Karpas-422 (cell line): Measurements from ENCODE around the gene TBC1D1. TPM values are rescaled to one million over a fixed set of nuclear protein-coding genes. Genes with fewer than 3 reads are reported as not detected.

ENCODE experiments used
- DNase-seq: peaks from one replicate; pipeline ENCODE4 v3.0.0-alpha.2; 2015
- H2AFZ ChIP-seq: fragments of 200-600 bp; sonication (generic); 2 replicates; pipeline ENCODE4 v1.6.1; 2014; ENCODE audit warnings: antibody characterized with exemption, low read length, mixed read lengths
- H3K27ac ChIP-seq: fragments of 200-600 bp; sonication (generic); 2 replicates; pipeline ENCODE4 v1.5.1; 2014; ENCODE audit warnings: mild to moderate bottlenecking, low read length, moderate library complexity
- H3K27me3 ChIP-seq: fragments of 200-600 bp; sonication (generic); 2 replicates; pipeline ENCODE4 v1.6.1; 2014; ENCODE audit warnings: low read length, mixed read lengths
- H3K36me3 ChIP-seq: fragments of 200-600 bp; sonication (generic); 2 replicates; pipeline ENCODE4 v1.6.1; 2014; ENCODE audit warnings: low read length, mixed read lengths; ENCODE audit not compliant: insufficient read depth
- H3K4me1 ChIP-seq: fragments of 200-600 bp; sonication (generic); 2 replicates; pipeline ENCODE4 v1.6.1; 2014; ENCODE audit warnings: mild to moderate bottlenecking, low read length, mixed read lengths
- H3K4me2 ChIP-seq: fragments of 200-600 bp; sonication (generic); 2 replicates; pipeline ENCODE4 v1.6.1; 2014; ENCODE audit warnings: low read length, low read depth, mild to moderate bottlenecking; ENCODE audit not compliant: poor library complexity, severe bottlenecking
- H3K4me3 ChIP-seq: fragments of 200-600 bp; sonication (generic); 2 replicates; pipeline ENCODE4 v1.5.1; 2014; ENCODE audit warnings: mild to moderate bottlenecking, antibody characterized with exemption, low read length, mixed read lengths
- H3K79me2 ChIP-seq: fragments of 200-600 bp; sonication (generic); 2 replicates; pipeline ENCODE4 v1.6.1; 2014; ENCODE audit warnings: mild to moderate bottlenecking, low read length, mixed read lengths
- H3K9ac ChIP-seq: fragments of 200-600 bp; sonication (generic); 2 replicates; pipeline ENCODE4 v1.6.0; 2014; ENCODE audit warnings: low read length
- H3K9me2 ChIP-seq: fragments of 200-600 bp; sonication (generic), shearing (Covaris generic); replicated peaks from 2 replicates; pipeline ENCODE4 v1.6.0; 2014; ENCODE audit warnings: mild to moderate bottlenecking, low read length, moderate library complexity; ENCODE audit not compliant: insufficient read depth
- H3K9me3 ChIP-seq: fragments of 300-700, 200-600 bp; sonication (generic); 2 replicates; pipeline ENCODE4 v1.6.1; 2014; ENCODE audit warnings: low read length, mixed read lengths
- H4K20me1 ChIP-seq: fragments of 200-600 bp; sonication (generic); 2 replicates; pipeline ENCODE4 v1.6.1; 2014; ENCODE audit warnings: mild to moderate bottlenecking, antibody characterized with exemption, low read length, low read depth; ENCODE audit not compliant: insufficient read depth
- total RNA-seq: library from RNA; depleted of rRNA; stranded (reverse); fragments of >200 nt; shearing (Covaris generic); gene quantifications from 2 replicates; pipeline ENCODE4 v1.2.3, GENCODE V29; 2014; ENCODE audit warnings: low replicate concordance; rRNA removed

Gene TBC1D1
- 30.5 and 47.9 TPM in 2 replicates for total RNA-seq

DNA sequence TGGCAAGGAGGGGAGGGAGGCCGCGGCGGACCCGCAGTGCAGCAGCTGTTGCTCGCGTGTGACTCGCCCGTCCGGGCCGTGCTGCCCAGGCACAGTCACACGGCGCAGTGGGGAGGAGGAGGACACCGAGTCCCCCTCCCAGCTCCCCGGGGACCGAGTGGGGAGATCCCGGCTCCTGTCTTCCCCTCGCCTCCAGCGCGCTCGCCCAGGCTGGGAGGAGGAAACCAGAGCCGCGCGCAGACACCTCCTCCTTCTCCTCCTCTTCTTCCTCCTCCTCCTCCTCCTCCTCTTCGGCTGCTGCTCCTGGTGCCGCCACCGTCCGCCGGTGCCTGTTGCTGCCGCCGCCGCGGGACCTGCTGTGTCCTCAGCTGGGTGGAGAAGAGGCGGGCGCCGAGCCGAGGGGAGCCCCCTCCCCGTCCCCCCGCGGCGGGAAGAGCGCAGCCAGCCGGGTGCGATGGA is at the start of gene TBC1D1:
Gene TBC1D1, plus strand, starts transcription at position 284 of the 459 bp plus-strand sequence. CDS start 11,012 bp downstream, outside the sequence.
- Histone ChIP-seq H3K4me2 (peak within 1 kb of the TSS; percentile 87), H3K27ac (peak within 1 kb of the TSS; percentile 51), H3K9me3 (no peaks in the 10 kb centered on the region), H3K9ac (peak within 1 kb of the TSS; percentile 73), H3K79me2 (peaks cover 28% of the 10 kb centered on the region), H3K4me3 (peak within 1 kb of the TSS; percentile 81), H3K27me3 (no peaks in the 10 kb centered on the region), H3K9me2 (no peaks in the 10 kb centered on the region; the same call in 1 of the 2 replicates), H4K20me1 (no peaks in the 10 kb centered on the region), H3K36me3 (no peaks in the 10 kb centered on the region), H3K4me1 (peaks cover 25% of the 10 kb centered on the region), H2AFZ (peak within 1 kb of the TSS; percentile 93)
- peak; percentile 61 for DNase-seq

- no peak overlapping the region for H3K4me2 ChIP-seq
- H3K79me2 ChIP-seq: peaks cover 7% of the 10 kb centered on the region
- DNase-seq: no peak
- H3K27ac ChIP-seq: no peak overlapping the region
- H3K36me3 ChIP-seq: peaks cover 53% of the 10 kb centered on the region; the same call in 1 of the 2 replicates
- H3K27me3 ChIP-seq: no peaks in the 10 kb centered on the region
- no peaks in the 10 kb centered on the region for H3K9me3 ChIP-seq
- no peaks in the 10 kb centered on the region for H4K20me1 ChIP-seq
- H3K4me1 ChIP-seq: no peaks in the 10 kb centered on the region
- no peak overlapping the region for H3K9ac ChIP-seq
- no peak overlapping the region for H2AFZ ChIP-seq
- H3K9me2 ChIP-seq: no peaks in the 10 kb centered on the region
- H3K4me3 ChIP-seq: no peak overlapping the region
These were observed 46.7 kb upstream of the TBC1D1 start for GRCh38 chr4:37844204-37844603.

- H3K9ac ChIP-seq: no peak overlapping the region
- no peak overlapping the region for H3K4me2 ChIP-seq
- no peak for DNase-seq
- no peaks in the 10 kb centered on the region for H3K4me1 ChIP-seq
- H3K4me3 ChIP-seq: no peak overlapping the region
- no peaks in the 10 kb centered on the region for H4K20me1 ChIP-seq
- peaks cover 7% of the 10 kb centered on the region for H3K79me2 ChIP-seq
- no peaks in the 10 kb centered on the region for H3K27me3 ChIP-seq
- H3K9me3 ChIP-seq: no peaks in the 10 kb centered on the region
- no peaks in the 10 kb centered on the region for H3K9me2 ChIP-seq
- no peak overlapping the region for H3K27ac ChIP-seq
- H3K36me3 ChIP-seq: peaks cover 46% of the 10 kb centered on the region; the same call in 1 of the 2 replicates
- no peak overlapping the region for H2AFZ ChIP-seq
These were observed 45.7 kb upstream of the TBC1D1 start for GRCh38 chr4:37845201-37845600.

DNA sequence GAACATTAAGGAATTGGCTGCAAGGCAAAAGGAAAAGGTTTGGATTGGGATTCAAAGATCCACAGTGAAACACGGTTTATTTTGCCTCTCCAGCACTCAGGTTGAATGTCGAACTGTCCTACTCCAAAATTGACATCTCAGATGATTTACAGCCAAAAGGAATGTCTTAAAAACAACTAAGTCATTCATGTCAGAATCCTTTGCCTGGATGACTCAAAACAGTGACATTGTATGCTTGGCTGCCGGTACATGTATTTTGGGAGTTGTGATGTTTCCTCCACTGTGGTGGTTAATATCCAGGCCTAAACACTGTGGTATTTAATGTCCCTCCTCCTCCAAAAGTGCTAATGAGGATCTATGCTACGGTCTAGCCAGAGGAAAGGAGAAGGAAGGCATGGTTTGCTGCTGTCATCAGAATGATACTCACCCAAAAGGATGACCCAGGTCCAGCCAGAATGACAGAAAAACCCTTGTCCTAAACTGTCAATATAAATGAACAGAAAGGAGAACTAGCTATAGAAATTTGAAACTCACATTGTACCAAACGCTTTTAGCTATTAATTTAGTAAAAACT is 43.5 kb upstream of the TBC1D1 start:
- Histone ChIP-seq H3K36me3 (peaks cover 45% of the 10 kb centered on the region; the same call in 1 of the 2 replicates), H3K4me1 (peaks cover 9% of the 10 kb centered on the region)

GRCh38 chr4:37852376-37852775 is 38.5 kb upstream of the TBC1D1 start:
- peak; percentile 44 for DNase-seq
- Histone ChIP-seq H3K27ac (no peak overlapping the region), H3K36me3 (peaks cover 39% of the 10 kb centered on the region; the same call in 1 of the 2 replicates), H3K4me3 (no peak overlapping the region), H3K4me1 (peaks cover 9% of the 10 kb centered on the region), H3K9me3 (no peaks in the 10 kb centered on the region), H3K27me3 (no peaks in the 10 kb centered on the region), H3K9me2 (no peaks in the 10 kb centered on the region), H3K79me2 (0 out of 2 replicates have a peak, but pooled peaks cover 3% of the 10 kb centered on the region), H3K4me2 (no peak overlapping the region), H2AFZ (no peak overlapping the region), H4K20me1 (no peaks in the 10 kb centered on the region), H3K9ac (no peak overlapping the region)

More for the DNA sequence above, 43.5 kb upstream of the TBC1D1 start:
- H3K4me2 ChIP-seq: no peak overlapping the region
- no peaks in the 10 kb centered on the region for H3K9me3 ChIP-seq
- no peak for DNase-seq
- H3K79me2 ChIP-seq: peaks cover 5% of the 10 kb centered on the region
- no peak overlapping the region for H3K27ac ChIP-seq
- no peaks in the 10 kb centered on the region for H3K27me3 ChIP-seq
- H3K9me2 ChIP-seq: no peaks in the 10 kb centered on the region
- H3K9ac ChIP-seq: no peak overlapping the region
- H4K20me1 ChIP-seq: no peaks in the 10 kb centered on the region
- H2AFZ ChIP-seq: no peak overlapping the region
- no peak overlapping the region for H3K4me3 ChIP-seq

DNA sequence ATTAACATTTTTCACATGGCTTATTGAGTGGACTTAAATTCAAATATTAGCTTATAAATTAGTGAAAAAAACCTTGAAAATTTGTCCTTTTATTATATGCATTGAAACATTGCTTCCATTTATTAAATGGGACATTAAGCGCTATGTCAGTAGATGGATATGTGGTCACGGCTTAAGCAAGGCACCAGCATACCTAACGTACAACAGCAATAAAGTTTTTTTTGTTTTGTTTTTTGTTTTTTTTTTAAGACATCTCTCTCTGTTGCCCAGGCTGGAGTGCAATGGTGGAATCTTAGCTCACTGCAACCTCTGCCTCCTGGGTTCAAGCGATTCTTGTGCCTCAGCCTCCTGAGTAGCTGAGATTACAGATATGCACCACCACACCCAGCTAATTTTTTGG is 32.8 kb upstream of the TBC1D1 start:
- no peak overlapping the region for H3K27ac ChIP-seq
- peaks cover 56% of the 10 kb centered on the region for H3K36me3 ChIP-seq
- H3K4me2 ChIP-seq: no peak overlapping the region
- H3K9me3 ChIP-seq: no peaks in the 10 kb centered on the region
- no peak overlapping the region for H3K4me3 ChIP-seq
- no peak overlapping the region for H3K9ac ChIP-seq
- 0 out of 2 replicates have a peak, but pooled peaks cover 3% of the 10 kb centered on the region for H3K79me2 ChIP-seq
- H3K9me2 ChIP-seq: no peaks in the 10 kb centered on the region
- H3K27me3 ChIP-seq: no peaks in the 10 kb centered on the region
- DNase-seq: peak; percentile 12
- no peaks in the 10 kb centered on the region for H4K20me1 ChIP-seq
- no peaks in the 10 kb centered on the region for H3K4me1 ChIP-seq
- H2AFZ ChIP-seq: no peak overlapping the region

- no peaks in the 10 kb centered on the region for H3K9me3 ChIP-seq
- no peaks in the 10 kb centered on the region for H4K20me1 ChIP-seq
- H2AFZ ChIP-seq: no peak overlapping the region
- DNase-seq: peak; percentile 9
- H3K27ac ChIP-seq: no peak overlapping the region
- H3K9ac ChIP-seq: no peak overlapping the region
- no peaks in the 10 kb centered on the region for H3K4me1 ChIP-seq
- no peaks in the 10 kb centered on the region for H3K79me2 ChIP-seq
- no peaks in the 10 kb centered on the region for H3K9me2 ChIP-seq
- no peaks in the 10 kb centered on the region for H3K27me3 ChIP-seq
- H3K4me3 ChIP-seq: no peak overlapping the region
- peaks cover 61% of the 10 kb centered on the region for H3K36me3 ChIP-seq
- no peak overlapping the region for H3K4me2 ChIP-seq
These were observed 32.0 kb upstream of the TBC1D1 start for GRCh38 chr4:37858872-37859271.

DNA sequence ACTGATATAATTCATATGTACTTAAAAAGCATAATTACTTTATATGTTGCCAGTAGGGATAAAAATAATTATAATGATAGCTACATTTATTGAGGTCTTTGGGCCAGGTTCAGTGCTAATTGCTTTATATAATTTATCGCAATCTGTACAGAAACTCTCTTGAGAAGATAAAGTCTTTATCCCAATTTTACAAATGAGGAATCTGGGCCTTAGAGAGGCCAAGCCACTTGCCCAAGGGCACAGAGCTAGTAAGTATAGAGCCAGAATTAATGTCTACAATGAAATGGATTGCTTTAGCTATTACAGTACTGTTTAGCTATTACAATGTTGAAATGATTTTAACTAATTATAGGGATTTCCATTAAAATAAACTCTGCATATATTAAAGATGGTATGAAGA is 30.6 kb upstream of the TBC1D1 start:
- Histone ChIP-seq H3K36me3 (peaks cover 64% of the 10 kb centered on the region), H3K4me1 (no peaks in the 10 kb centered on the region), H3K79me2 (no peaks in the 10 kb centered on the region), H3K27me3 (no peaks in the 10 kb centered on the region), H3K4me3 (no peak overlapping the region), H3K27ac (no peak overlapping the region), H4K20me1 (no peaks in the 10 kb centered on the region), H3K9ac (no peak overlapping the region), H3K9me2 (no peaks in the 10 kb centered on the region), H3K4me2 (no peak overlapping the region), H2AFZ (no peak overlapping the region), H3K9me3 (no peaks in the 10 kb centered on the region)
- DNase-seq: no peak
